ENCODE results near the gene AP1M2. TPM values are rescaled to one million over a fixed set of nuclear protein-coding genes. Genes with fewer than 3 reads are reported as not detected.

AP1M2 gene
- total RNA-seq, 1 donor from 2014 or later = 4.5 TPM

DNA sequence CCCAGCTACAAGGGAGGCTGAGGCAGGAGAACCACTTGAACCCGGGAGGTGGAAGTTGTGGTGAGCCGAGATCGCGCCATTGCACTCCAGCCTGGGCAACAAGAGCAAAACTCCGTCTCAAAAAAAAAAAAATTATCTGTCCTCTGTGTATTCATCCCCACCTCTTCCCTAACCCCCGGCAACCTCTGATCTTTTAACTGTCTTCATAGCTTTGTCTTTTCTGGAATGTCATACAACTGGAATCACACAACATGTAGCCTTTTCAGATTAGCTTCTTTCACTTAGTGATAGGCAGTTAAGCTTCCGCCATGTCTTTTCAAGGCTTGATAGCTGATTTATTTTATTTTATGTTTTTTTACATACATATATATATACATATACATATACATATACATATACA is 61.5 kb downstream of the AP1M2 start:
- TF ChIP-seq EZH2 (IDR thresholded peaks at IDR 0.05; ENCODE audit: insufficient read depth, low read length) = no peak
- TF ChIP-seq, protein P1, sequence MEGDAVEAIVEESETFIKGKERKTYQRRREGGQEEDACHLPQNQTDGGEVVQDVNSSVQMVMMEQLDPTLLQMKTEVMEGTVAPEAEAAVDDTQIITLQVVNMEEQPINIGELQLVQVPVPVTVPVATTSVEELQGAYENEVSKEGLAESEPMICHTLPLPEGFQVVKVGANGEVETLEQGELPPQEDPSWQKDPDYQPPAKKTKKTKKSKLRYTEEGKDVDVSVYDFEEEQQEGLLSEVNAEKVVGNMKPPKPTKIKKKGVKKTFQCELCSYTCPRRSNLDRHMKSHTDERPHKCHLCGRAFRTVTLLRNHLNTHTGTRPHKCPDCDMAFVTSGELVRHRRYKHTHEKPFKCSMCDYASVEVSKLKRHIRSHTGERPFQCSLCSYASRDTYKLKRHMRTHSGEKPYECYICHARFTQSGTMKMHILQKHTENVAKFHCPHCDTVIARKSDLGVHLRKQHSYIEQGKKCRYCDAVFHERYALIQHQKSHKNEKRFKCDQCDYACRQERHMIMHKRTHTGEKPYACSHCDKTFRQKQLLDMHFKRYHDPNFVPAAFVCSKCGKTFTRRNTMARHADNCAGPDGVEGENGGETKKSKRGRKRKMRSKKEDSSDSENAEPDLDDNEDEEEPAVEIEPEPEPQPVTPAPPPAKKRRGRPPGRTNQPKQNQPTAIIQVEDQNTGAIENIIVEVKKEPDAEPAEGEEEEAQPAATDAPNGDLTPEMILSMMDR (IDR thresholded peaks at IDR 0.05; ENCODE audit: insufficient read depth, low read depth, low read length) = no peak
- Histone ChIP-seq H3K9ac (ENCODE audit: low read length) (no peak overlapping the region), H2AFZ (ENCODE audit: low read depth, low read length) (no peak overlapping the region), H3K4me3 (ENCODE audit: insufficient read depth, low read depth, low read length) (no peak overlapping the region), H3K4me2 (ENCODE audit: low read length) (no peak overlapping the region), H3K27ac (ENCODE audit: low read depth, low read length) (no peak overlapping the region), H3K4me1 (ENCODE audit: insufficient read depth, low read length) (no peaks in the 10 kb centered on the region), H3K9me3 (ENCODE audit: insufficient read depth, low read depth, low read length) (no peaks in the 10 kb centered on the region), H4K20me1 (ENCODE audit: insufficient read depth, low read length) (no peaks in the 10 kb centered on the region), H3K27me3 (ENCODE audit: insufficient read depth, low read length) (no peaks in the 10 kb centered on the region), H3K36me3 (ENCODE audit: insufficient read depth, low read length) (no peaks in the 10 kb centered on the region), H3K79me2 (ENCODE audit: insufficient read depth, low read length) (no peaks in the 10 kb centered on the region)
- FAIRE-seq = no peak
- DNase-seq (ENCODE audit: low read depth) = no peak
- H3K36me3 Mint-ChIP-seq (ENCODE audit: low read depth, unreplicated experiment) = no peaks in the 10 kb centered on the region
- no peaks in the 10 kb centered on the region for H3K9me3 Mint-ChIP-seq (ENCODE audit: unreplicated experiment)
- no peak overlapping the region for H3K27ac Mint-ChIP-seq (ENCODE audit: unreplicated experiment)
- H3K4me3 Mint-ChIP-seq (ENCODE audit: unreplicated experiment) = no peak overlapping the region
- peaks cover 14% of the 10 kb centered on the region for H3K27me3 Mint-ChIP-seq (ENCODE audit: low read depth, unreplicated experiment)
- no peaks in the 10 kb centered on the region for H3K4me1 Mint-ChIP-seq (ENCODE audit: low read depth, unreplicated experiment)

DNA sequence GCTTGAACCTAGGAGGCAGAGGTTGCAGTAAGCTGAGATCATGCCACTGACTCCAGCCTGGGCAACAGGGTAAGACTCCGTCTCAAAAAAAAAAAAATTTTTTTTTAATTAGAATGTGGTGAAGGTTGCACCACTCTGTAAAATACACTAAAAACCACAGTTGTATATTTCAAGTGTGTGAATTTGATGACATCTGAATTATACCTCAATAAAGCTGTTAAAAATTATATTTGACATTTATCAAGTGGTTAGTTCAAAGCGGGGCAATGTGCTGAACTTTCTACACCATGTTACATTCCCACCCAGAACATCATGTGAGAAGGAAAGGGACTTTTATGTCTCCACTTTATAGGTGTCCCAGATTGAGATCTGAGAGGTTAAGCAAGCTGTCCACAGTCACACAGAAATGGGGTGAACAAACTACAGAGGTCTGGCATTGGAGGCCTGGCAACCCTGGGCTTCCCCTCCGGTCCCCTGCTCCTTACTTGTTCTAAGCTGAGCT is 63.9 kb downstream of the AP1M2 start:
- no peaks in the 10 kb centered on the region for H3K9me3 Mint-ChIP-seq (ENCODE audit: unreplicated experiment)
- no peak overlapping the region for H3K4me3 Mint-ChIP-seq (ENCODE audit: unreplicated experiment)
- H3K27ac Mint-ChIP-seq (ENCODE audit: unreplicated experiment) = no peak overlapping the region

More for the DNA sequence above, 63.9 kb downstream of the AP1M2 start:
- Mint-ChIP-seq H3K4me1 (ENCODE audit: low read depth, unreplicated experiment) (peaks cover 1% of the 10 kb centered on the region), H3K27me3 (ENCODE audit: low read depth, unreplicated experiment) (peaks cover 27% of the 10 kb centered on the region), H3K36me3 (ENCODE audit: low read depth, unreplicated experiment) (no peaks in the 10 kb centered on the region)
- no peaks in the 10 kb centered on the region for H3K9me3 ChIP-seq (ENCODE audit: insufficient read depth, low read depth, low read length)
- H4K20me1 ChIP-seq (ENCODE audit: insufficient read depth, low read length) = no peaks in the 10 kb centered on the region
- no peaks in the 10 kb centered on the region for H3K36me3 ChIP-seq (ENCODE audit: insufficient read depth, low read length)
- FAIRE-seq = no peak
- H3K4me3 ChIP-seq (ENCODE audit: insufficient read depth, low read depth, low read length) = no peak overlapping the region
- no peak overlapping the region for H3K4me2 ChIP-seq (ENCODE audit: low read length)
- H3K4me1 ChIP-seq (ENCODE audit: insufficient read depth, low read length) = no peaks in the 10 kb centered on the region
- H3K9ac ChIP-seq (ENCODE audit: low read length) = no peak overlapping the region
- H2AFZ ChIP-seq (ENCODE audit: low read depth, low read length) = no peak overlapping the region
- no peak for DNase-seq (ENCODE audit: low read depth)
- no peak for TF ChIP-seq EZH2 (IDR thresholded peaks at IDR 0.05; ENCODE audit: insufficient read depth, low read length)
- TF ChIP-seq, protein P1 (IDR thresholded peaks at IDR 0.05; ENCODE audit: insufficient read depth, low read depth, low read length) = no peak
- H3K27ac ChIP-seq (ENCODE audit: low read depth, low read length) = no peak overlapping the region
- no peaks in the 10 kb centered on the region for H3K79me2 ChIP-seq (ENCODE audit: insufficient read depth, low read length)
- H3K27me3 ChIP-seq (ENCODE audit: insufficient read depth, low read length) = peaks cover 18% of the 10 kb centered on the region

Small RNAs within 50 kb of the gene (microRNA-seq; reads per million reads assigned to microRNA genes)
- gene MIR1238 = not detected

Other genes with a start within 250 kb of the AP1M2 start
- 10.9 and 12.4 TPM in 2 replicates for gene ICAM3, start 247.7 kb downstream of the AP1M2 start, total RNA-seq
- gene TYK2, start 206.7 kb downstream of the AP1M2 start, total RNA-seq = 76.5 and 82.7 TPM in 2 replicates
- gene CDC37, start 183.8 kb downstream of the AP1M2 start, total RNA-seq = 240 TPM in 2 replicates
- 3.2 and 3.8 TPM in 2 replicates for gene PDE4A, start 166.8 kb downstream of the AP1M2 start, total RNA-seq
- 43.6 and 49.4 TPM in 2 replicates for gene KEAP1, start 84.0 kb downstream of the AP1M2 start, total RNA-seq
- 1.00 and 1.1 TPM in 2 replicates for gene S1PR5, start 69.9 kb downstream of the AP1M2 start, total RNA-seq
- gene ATG4D, start 43.4 kb downstream of the AP1M2 start, total RNA-seq = 23.5 and 24.8 TPM in 2 replicates
- 14.1 and 15.9 TPM in 2 replicates for gene KRI1, start 21.3 kb downstream of the AP1M2 start, total RNA-seq
- 5.4 and 6.1 TPM in 2 replicates for gene CDKN2D, start 18.3 kb downstream of the AP1M2 start, total RNA-seq
- gene SLC44A2, start 38.2 kb upstream of the AP1M2 start, total RNA-seq = 91.6 and 94.5 TPM in 2 replicates
- 228 and 244 TPM in 2 replicates for gene ILF3, start 67.0 kb upstream of the AP1M2 start, total RNA-seq
- gene QTRT1, start 114.1 kb upstream of the AP1M2 start, total RNA-seq = 27.3 and 27.5 TPM in 2 replicates
- gene DNM2, start 130.8 kb upstream of the AP1M2 start, total RNA-seq = 129 TPM in 2 replicates
- gene TMED1, start 248.9 kb upstream of the AP1M2 start, total RNA-seq = 27.0 and 29.7 TPM in 2 replicates